VCaP (cell line): ENCODE measurements around the gene TCF7L1.

Source experiments
- H3K27ac ChIP-seq: fragments of 450-650 bp; 2 replicates; pipeline ENCODE4 v1.5.1; 2017
- TF ChIP-seq, protein P1 (sequence below): fragments of 450-650 bp; conservative IDR thresholded peaks from 2 replicates; pipeline ENCODE4 v1.5.1; 2017; ENCODE audit warnings: mild to moderate bottlenecking, moderate library complexity

TCF7L1 gene

GRCh38 chr2:85344356-85344954, 211.3 kb downstream of the TCF7L1 start:
- TF ChIP-seq, protein P1, sequence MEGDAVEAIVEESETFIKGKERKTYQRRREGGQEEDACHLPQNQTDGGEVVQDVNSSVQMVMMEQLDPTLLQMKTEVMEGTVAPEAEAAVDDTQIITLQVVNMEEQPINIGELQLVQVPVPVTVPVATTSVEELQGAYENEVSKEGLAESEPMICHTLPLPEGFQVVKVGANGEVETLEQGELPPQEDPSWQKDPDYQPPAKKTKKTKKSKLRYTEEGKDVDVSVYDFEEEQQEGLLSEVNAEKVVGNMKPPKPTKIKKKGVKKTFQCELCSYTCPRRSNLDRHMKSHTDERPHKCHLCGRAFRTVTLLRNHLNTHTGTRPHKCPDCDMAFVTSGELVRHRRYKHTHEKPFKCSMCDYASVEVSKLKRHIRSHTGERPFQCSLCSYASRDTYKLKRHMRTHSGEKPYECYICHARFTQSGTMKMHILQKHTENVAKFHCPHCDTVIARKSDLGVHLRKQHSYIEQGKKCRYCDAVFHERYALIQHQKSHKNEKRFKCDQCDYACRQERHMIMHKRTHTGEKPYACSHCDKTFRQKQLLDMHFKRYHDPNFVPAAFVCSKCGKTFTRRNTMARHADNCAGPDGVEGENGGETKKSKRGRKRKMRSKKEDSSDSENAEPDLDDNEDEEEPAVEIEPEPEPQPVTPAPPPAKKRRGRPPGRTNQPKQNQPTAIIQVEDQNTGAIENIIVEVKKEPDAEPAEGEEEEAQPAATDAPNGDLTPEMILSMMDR, result no peak
- H3K27ac ChIP-seq, result no peak overlapping the region

GRCh38 chr2:85347599-85347998, 214.4 kb downstream of the TCF7L1 start:
- TF ChIP-seq, protein P1, result no peak
- no peak overlapping the region for H3K27ac ChIP-seq

DNA sequence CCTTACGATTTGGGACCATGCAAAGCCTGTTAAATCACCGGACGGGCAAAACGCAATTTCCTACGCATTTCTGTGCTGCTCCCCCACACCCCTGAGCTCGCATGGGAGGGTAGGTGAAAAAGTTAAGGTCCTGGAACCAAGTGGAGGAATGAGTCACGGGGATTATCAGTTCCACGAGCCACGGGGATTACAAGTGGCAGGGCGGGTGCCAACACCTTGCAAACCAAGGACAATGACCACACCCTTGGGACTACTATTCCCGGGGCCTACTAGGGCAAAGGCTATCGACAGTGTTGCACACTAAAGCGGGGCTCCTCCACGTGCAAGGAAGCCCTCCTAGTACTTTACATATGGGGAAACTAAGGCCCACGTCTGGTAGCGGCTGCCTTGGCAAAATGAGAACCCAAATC, 220.7 kb downstream of the TCF7L1 start:
- TF ChIP-seq, protein P1, result no peak
- H3K27ac ChIP-seq, result peak overlapping the region; percentile 74

DNA sequence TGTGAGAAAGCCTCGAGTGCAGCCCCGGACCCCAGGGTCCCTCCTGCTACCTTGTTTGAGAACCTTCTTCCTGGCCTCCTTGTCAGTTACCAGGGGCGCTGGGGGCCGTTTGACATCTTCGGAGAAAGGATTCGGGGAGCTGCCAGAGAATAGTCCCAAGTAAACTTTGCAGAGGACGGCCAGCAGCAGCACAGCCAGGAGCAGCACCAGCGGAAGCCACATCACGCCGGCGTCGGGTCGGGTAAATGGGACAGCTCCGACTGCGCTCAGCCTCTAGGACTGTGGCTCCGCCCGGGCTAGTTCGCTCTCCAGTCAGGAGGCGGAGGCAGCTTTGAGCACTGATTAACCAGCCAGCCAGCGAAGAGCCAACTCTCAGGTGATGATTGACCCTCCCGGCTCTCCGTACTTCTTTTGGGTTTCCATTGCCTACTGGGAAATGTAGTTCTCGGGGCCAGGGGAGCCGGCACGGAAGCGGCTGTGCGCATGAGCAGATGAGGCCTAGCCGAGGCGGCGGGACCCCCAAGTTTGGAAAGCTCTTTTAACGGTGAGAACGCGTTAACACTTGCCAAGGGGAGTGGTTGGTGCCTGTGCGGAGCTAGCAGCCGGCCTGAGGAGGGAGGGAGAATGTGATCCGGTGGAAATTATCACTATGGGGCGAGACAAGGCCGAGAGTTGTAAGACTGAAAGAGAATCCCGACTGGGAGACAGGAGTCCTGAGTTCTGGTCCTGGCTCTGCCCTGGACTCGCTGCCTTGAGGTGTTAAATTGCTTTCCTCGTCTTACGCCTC, 221.3 kb downstream of the TCF7L1 start, which contains the start of the genes ELMOD3 and RETSAT:
ELMOD3 (plus strand) TSS at position 484 of the 787 bp plus-strand sequence. CDS start 2,430 bp downstream, outside the sequence.
RETSAT (minus strand) TSS at position 243 of the 787 bp plus-strand sequence; CDS start at position 222, 21 bp downstream.
- H3K27ac ChIP-seq, result peak within 1 kb of the TSS; percentile 74
- TF ChIP-seq, protein P1, result no peak

GRCh38 chr2:85355073-85355410, 221.8 kb downstream of the TCF7L1 start:
- H3K27ac ChIP-seq, result peak overlapping the region; percentile 74; the same call in 1 of the 2 replicates
- TF ChIP-seq, protein P1, result no peak

GRCh38 chr2:85355521-85355920, 222.3 kb downstream of the TCF7L1 start:
- peak overlapping the region; percentile 74; the same call in 1 of the 2 replicates for H3K27ac ChIP-seq
- TF ChIP-seq, protein P1, result no peak

DNA sequence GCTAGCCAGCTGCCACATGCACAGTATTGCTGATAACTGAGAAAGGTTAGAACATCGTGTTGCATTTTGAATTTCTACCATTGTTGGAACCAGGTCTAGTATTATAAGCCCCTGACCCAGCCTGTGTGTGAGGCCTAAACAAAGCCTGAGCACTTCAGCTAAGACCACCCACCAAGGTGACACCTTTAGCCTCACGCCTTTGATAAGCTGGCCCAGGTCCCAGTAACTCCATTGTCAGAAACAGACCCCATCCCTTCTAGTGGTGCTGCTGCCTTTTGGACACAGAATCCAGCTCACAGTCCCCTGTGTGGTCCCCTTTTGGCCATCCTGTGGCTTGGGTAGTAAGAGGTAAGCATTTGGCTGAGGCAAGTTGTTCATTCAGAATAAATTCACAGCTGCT, 223.0 kb downstream of the TCF7L1 start:
- no peak overlapping the region for H3K27ac ChIP-seq
- TF ChIP-seq, protein P1, result no peak
